HTERT RPE-1 (cell line): ENCODE data around the gene PSMG3.

ENCODE experiments used
- in situ Hi-C: fragments of 300-500 bp; cut with MboI; formaldehyde crosslinking; loops from 4 replicates; pipeline ENCODE4 v1.14.3; 2020; ENCODE audit warnings: low sequenced_read_pairs

The PSMG3 gene

GRCh38 chr7:1546909-1547776, 22.7 kb downstream of the PSMG3 start:
- in situ Hi-C loops = no loop called here

- in situ Hi-C loops = no loop called here
Measured at GRCh38 chr7:1546274-1546908, 23.4 kb downstream of the PSMG3 start.

GRCh38 chr7:1545417-1546246, 24.2 kb downstream of the PSMG3 start:
- in situ Hi-C loops = no loop called here

- in situ Hi-C loops = no loop called here
Measured at GRCh38 chr7:1544896-1545416, 24.9 kb downstream of the PSMG3 start.

GRCh38 chr7:1544178-1544895, 25.5 kb downstream of the PSMG3 start:
- in situ Hi-C loops = no loop called here

- in situ Hi-C loops = no loop called here
Measured at GRCh38 chr7:1543826-1544177, 26.0 kb downstream of the PSMG3 start.

GRCh38 chr7:1542841-1543747, 26.7 kb downstream of the PSMG3 start:
- in situ Hi-C loops = no loop called here

- in situ Hi-C loops = no loop called here
Measured at GRCh38 chr7:1542329-1542728, 27.5 kb downstream of the PSMG3 start.

GRCh38 chr7:1541431-1542162, 28.2 kb downstream of the PSMG3 start:
- in situ Hi-C loops = no loop called here

GRCh38 chr7:1540776-1541271, 29.0 kb downstream of the PSMG3 start:
- in situ Hi-C loops = no loop called here

GRCh38 chr7:1539882-1540775, 29.7 kb downstream of the PSMG3 start:
- in situ Hi-C loops = no loop called here

- in situ Hi-C loops = no loop called here
Measured at GRCh38 chr7:1539181-1539881, 30.5 kb downstream of the PSMG3 start.

GRCh38 chr7:1538544-1539180, 31.2 kb downstream of the PSMG3 start:
- in situ Hi-C loops = no loop called here

GRCh38 chr7:1537535-1538412, 32.1 kb downstream of the PSMG3 start:
- in situ Hi-C loops = no loop called here

- in situ Hi-C loops = no loop called here
Measured at GRCh38 chr7:1536743-1537534, 32.9 kb downstream of the PSMG3 start.
